Fibroblast of mammary gland (primary cell): Measurements from ENCODE around the gene DGUOK.
"Not testable (repeated sequence)": the region's sequence is repeated elsewhere in the genome, so short reads cannot be mapped to it uniquely, and the experiment has no call there.

Experiments
- DNase-seq: peaks from one replicate; pipeline ENCODE4 v3.0.0-alpha.2; 2010; ENCODE audit warnings: low read depth
- H3K4me3 ChIP-seq: 2 replicates; pipeline ENCODE4 v1.5.1; 2011; ENCODE audit warnings: low read depth, mild to moderate bottlenecking, low read length, moderate library complexity; ENCODE audit not compliant: control insufficient read depth
- TF ChIP-seq, protein P1 (sequence below): conservative IDR thresholded peaks from 2 replicates; pipeline ENCODE4 v1.5.1; 2011; ENCODE audit warnings: low read depth, low read length, inconsistent platforms; ENCODE audit not compliant: control insufficient read depth, insufficient read depth

The DGUOK gene

DNA sequence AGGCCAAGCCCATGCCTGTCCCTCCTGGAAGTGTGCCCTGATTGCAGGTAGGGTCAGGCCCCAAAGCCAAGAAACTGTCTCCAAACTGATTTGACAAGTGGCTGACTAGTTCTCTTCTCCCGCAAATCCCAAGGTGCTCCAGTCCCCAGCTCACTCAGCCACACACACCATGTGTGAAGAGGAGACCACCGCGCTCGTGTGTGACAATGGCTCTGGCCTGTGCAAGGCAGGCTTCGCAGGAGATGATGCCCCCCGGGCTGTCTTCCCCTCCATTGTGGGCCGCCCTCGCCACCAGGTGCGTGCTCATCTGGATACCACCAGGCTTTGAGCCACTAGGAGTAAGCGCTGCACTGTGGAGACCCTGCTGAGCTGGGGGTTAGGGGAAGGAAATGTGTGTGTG, 25.5 kb upstream of the DGUOK start:
- DNase-seq: no peak
- TF ChIP-seq, protein P1, sequence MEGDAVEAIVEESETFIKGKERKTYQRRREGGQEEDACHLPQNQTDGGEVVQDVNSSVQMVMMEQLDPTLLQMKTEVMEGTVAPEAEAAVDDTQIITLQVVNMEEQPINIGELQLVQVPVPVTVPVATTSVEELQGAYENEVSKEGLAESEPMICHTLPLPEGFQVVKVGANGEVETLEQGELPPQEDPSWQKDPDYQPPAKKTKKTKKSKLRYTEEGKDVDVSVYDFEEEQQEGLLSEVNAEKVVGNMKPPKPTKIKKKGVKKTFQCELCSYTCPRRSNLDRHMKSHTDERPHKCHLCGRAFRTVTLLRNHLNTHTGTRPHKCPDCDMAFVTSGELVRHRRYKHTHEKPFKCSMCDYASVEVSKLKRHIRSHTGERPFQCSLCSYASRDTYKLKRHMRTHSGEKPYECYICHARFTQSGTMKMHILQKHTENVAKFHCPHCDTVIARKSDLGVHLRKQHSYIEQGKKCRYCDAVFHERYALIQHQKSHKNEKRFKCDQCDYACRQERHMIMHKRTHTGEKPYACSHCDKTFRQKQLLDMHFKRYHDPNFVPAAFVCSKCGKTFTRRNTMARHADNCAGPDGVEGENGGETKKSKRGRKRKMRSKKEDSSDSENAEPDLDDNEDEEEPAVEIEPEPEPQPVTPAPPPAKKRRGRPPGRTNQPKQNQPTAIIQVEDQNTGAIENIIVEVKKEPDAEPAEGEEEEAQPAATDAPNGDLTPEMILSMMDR: no peak
- H3K4me3 ChIP-seq: no peak overlapping the region

- TF ChIP-seq, protein P1: no peak
- no peak overlapping the region for H3K4me3 ChIP-seq
- no peak for DNase-seq
Observed at GRCh38 chr2:73902284-73902683, 24.4 kb upstream of the DGUOK start.

GRCh38 chr2:73903313-73903712, 23.4 kb upstream of the DGUOK start:
- no peak overlapping the region for H3K4me3 ChIP-seq
- TF ChIP-seq, protein P1: no peak
- no peak for DNase-seq

DNA sequence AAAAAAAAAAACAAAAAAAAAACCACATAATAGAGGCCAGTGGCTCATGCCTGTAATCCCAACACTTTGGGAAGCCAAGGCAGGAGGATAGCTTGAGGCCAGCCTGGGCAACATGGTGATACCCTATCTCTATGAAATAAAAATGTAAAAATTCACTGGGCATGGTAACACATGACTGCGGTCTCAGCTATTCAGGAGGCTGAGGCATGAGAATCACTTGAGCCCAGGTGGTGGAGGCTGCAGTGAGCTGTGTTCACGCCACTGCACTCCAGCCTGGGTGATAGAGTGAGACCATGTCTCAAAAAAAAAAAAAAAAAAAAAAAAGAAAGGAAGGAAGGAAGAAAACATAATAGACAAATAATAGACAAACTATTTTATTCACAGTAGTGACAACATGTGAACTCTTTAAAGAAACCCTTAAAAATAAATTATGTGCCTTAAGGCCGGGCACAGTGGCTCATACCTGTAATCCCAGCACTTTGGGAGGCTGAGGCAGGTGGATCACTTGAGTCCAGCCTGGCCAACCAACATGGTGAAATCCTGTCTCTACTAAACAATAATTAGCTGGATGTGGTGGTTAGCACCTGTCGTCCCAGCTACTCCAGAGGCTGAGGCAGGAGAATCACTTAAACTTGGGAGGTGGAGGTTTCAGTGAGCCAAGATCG, 22.6 kb upstream of the DGUOK start:
- not testable (repeated sequence) for H3K4me3 ChIP-seq, DNase-seq

GRCh38 chr2:73904952-73905351, 21.7 kb upstream of the DGUOK start:
- DNase-seq: no peak
- no peak overlapping the region for H3K4me3 ChIP-seq
- TF ChIP-seq, protein P1: no peak

GRCh38 chr2:73906847-73907505, 19.7 kb upstream of the DGUOK start:
- TF ChIP-seq, protein P1: no peak
- DNase-seq: no peak
- no peak overlapping the region for H3K4me3 ChIP-seq

- TF ChIP-seq, protein P1: peak; percentile 19
- peak; percentile 45 for DNase-seq
Observed at GRCh38 chr2:73907840-73908452, 18.7 kb upstream of the DGUOK start.

More at GRCh38 chr2:73907840-73908452, 18.7 kb upstream of the DGUOK start:
- H3K4me3 ChIP-seq: no peak overlapping the region
